Naive B cell (primary cell): ENCODE measurements around the gene SAPCD2. TPM values are rescaled to one million over a fixed set of nuclear protein-coding genes. Genes with fewer than 3 reads are reported as not detected.
A peak's percentile ranks its signal among the peaks of the same experiment; 100 is the strongest.
"Not testable (repeated sequence)": the region's sequence is repeated elsewhere in the genome, so short reads cannot be mapped to it uniquely, and the experiment has no call there.

Experiments used
- ATAC-seq, 2 donors: fragments of 150-1000 bp; cut with Tn5 transposase; 2 replicates each; pipeline ENCODE4 v1.10.0; 2021; ENCODE audit warnings: low read depth in 2 of 2, mild to moderate bottlenecking in 2 of 2, moderate library complexity in 2 of 2
- DNase-seq: peaks from one replicate; pipeline ENCODE4 v3.0.0; 2022
- H3K27ac Mint-ChIP-seq, 6 donors: one replicate each; pipeline ENCODE4 v1.8.0; 2020 to 2022; ENCODE audit warnings: mild to moderate bottlenecking in 6 of 6, mixed read lengths in 6 of 6, moderate library complexity in 5 of 6, inconsistent platforms in 2 of 6
- H3K27me3 Mint-ChIP-seq, 3 donors: one replicate each; pipeline ENCODE4 v1.8.0; 2021 to 2022; ENCODE audit warnings: mixed read lengths in 3 of 3, mild to moderate bottlenecking in 1 of 3
- H3K36me3 Mint-ChIP-seq, 2 donors: one replicate each; pipeline ENCODE4 v1.8.0; 2020 to 2022; ENCODE audit warnings: mixed read lengths in 2 of 2, inconsistent platforms in 1 of 2, mild to moderate bottlenecking in 1 of 2
- H3K4me1 Mint-ChIP-seq, 3 donors: one replicate each; pipeline ENCODE4 v1.8.0; 2020 to 2022; ENCODE audit warnings: mixed read lengths in 3 of 3, inconsistent platforms in 1 of 3, mild to moderate bottlenecking in 1 of 3, moderate library complexity in 1 of 3
- H3K4me3 Mint-ChIP-seq, 8 donors: one replicate each; pipeline ENCODE4 v1.8.0; 2020 to 2022; ENCODE audit warnings: mild to moderate bottlenecking in 8 of 8, mixed read lengths in 8 of 8, moderate library complexity in 8 of 8, inconsistent platforms in 2 of 8
- H3K9me3 Mint-ChIP-seq, 7 donors: one replicate each; pipeline ENCODE4 v1.8.0; 2020 to 2022; ENCODE audit warnings: mixed read lengths in 7 of 7, mild to moderate bottlenecking in 5 of 7, inconsistent platforms in 2 of 7, moderate library complexity in 1 of 7
- polyA plus RNA-seq, 6 donors: library from polyadenylated mRNA; unstranded; fragments of 300-500 nt; fragmentation: Illumina TruSeq; gene quantifications; one replicate each; pipeline ENCODE4 v1.2.3, GENCODE V29; 2021; ENCODE audit warnings: low read depth in 6 of 6

The SAPCD2 gene
- polyA plus RNA-seq, 6 donors from 2014 or later = 0.05 TPM; not detected in 5

DNA sequence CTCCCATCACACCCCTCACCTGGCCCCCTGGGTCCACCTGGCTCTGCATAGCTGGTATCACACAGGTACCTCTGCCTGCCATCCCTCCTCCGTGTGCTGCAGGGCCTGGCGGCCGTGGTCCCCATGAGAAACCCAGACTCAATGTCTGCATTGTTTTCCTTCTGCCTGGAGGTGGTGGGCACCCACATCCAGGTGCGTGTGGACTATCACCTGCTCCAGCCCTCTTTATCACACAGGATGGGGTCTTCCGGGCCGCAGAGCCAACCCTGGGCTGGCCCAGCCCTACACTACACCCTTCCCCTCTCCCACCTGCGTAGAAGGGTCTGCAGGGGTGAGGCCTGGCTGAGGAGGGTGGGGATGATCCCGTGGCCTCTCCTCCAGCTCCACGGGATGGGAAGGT, 31.4 kb downstream of the SAPCD2 start:
- H3K27me3 Mint-ChIP-seq = peaks cover 0 to 37% (median 8%) of the 10 kb centered on the region in 3 donors
- no peak for ATAC-seq
- no peak overlapping the region for H3K27ac Mint-ChIP-seq
- no peaks in the 10 kb centered on the region for H3K9me3 Mint-ChIP-seq
- no peak for DNase-seq
- peaks cover 9 to 15% (median 10%) of the 10 kb centered on the region in 3 donors for H3K4me1 Mint-ChIP-seq
- H3K36me3 Mint-ChIP-seq = no peaks in the 10 kb centered on the region
- no peak overlapping the region for H3K4me3 Mint-ChIP-seq

DNA sequence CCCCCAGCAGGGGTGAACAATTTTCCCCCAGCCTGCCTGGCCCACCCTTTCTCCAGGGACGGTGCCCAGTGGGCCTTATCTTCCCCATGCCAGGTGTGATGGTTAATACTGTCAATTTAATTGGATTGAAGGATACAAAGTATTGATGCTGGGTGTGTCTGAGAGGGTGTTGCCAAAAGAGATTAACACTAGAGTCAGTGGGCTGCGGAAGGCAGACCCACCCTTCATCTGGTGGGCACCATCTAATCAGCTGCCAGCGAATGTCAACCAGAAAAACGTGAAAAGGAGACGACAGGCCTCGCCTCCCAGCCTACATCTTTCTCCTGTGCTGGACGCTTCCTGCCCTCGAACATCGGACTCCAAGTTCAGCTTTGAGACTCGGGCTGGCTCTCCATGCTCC, 32.9 kb downstream of the SAPCD2 start:
- H3K27me3 Mint-ChIP-seq = peaks cover 0 to 23% (median 8%) of the 10 kb centered on the region in 3 donors

DNA sequence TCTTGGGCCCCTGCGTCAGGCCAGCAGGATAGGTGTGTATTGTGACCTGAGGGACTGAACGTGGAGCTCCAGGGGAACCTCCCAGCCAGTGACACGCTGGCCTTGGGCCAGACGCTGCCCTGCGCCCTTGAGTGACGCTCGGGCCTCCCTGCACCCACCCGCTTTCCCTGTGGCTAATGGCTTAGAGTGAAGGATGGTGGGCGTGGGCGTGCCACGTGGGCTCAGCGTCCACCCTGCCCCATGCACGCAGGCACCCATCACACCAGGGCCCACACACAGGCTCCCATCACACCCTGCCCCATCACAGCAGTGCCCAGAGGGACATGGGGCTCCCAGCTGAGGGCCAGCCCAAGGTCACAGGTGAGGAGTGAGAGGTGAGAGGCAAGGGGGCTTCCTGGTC, 33.3 kb downstream of the SAPCD2 start:
- H3K9me3 Mint-ChIP-seq = no peaks in the 10 kb centered on the region
- H3K36me3 Mint-ChIP-seq = no peaks in the 10 kb centered on the region
- DNase-seq (no peak), ATAC-seq (no peak)
- H3K27ac Mint-ChIP-seq = no peak overlapping the region
- peaks cover 0 to 21% (median 8%) of the 10 kb centered on the region in 3 donors for H3K27me3 Mint-ChIP-seq
- H3K4me3 Mint-ChIP-seq = no peak overlapping the region
- peaks cover 23 to 33% (median 26%) of the 10 kb centered on the region in 3 donors for H3K4me1 Mint-ChIP-seq

More for the DNA sequence above, 32.9 kb downstream of the SAPCD2 start:
- Mint-ChIP-seq H3K9me3 (no peaks in the 10 kb centered on the region), H3K27ac (no peak overlapping the region), H3K36me3 (no peaks in the 10 kb centered on the region), H3K4me1 (peaks cover 19 to 29% (median 23%) of the 10 kb centered on the region in 3 donors), H3K4me3 (no peak overlapping the region)
- no peak for ATAC-seq
- no peak for DNase-seq

DNA sequence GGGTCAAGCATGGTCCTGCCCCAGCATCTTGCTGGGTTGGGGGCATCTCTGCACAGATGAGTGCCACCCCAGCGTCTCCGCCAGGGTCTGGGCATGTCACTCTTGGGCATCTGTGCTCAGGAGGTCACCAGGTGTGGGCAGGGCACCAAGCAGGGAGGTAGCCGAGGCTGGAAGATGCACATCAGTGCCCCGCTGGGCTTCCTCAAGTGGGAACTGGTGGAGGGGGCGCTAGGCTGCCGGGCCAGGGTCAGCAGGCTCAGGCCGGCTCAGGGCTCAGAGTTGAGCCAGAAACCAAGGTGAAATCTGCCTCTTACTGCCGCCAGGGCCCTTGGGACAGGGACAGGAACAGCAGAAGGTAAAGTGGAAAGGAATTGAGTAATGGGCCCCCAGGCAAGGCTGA, 34.4 kb downstream of the SAPCD2 start:
- Mint-ChIP-seq H3K4me1 (peaks cover 27 to 38% (median 31%) of the 10 kb centered on the region in 3 donors), H3K9me3 (no peaks in the 10 kb centered on the region), H3K27me3 (peaks cover 0 to 15% (median 8%) of the 10 kb centered on the region in 3 donors), H3K4me3 (peak overlapping the region in 1 of 8 donors; percentile 22), H3K36me3 (no peaks in the 10 kb centered on the region), H3K27ac (no peak overlapping the region)
- no peak for ATAC-seq
- DNase-seq = no peak

DNA sequence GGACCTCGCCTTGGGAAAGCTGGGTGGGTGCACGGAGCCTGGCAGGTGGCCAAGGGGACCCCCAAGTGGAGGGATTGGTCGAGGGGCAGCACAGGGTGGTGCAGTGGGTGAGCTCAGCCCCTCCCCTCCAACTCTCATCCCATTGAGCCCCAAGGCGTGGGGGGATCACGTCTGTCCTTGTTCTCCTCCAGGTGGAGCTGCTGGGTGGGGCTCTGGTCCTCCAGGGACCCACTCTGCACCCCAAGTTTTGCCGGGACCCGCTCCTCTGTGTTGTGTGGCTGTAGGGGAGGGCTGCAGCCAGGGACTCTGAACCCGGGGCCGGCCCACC, 34.9 kb downstream of the SAPCD2 start:
- DNase-seq (no peak), ATAC-seq (no peak)
- H3K4me1 Mint-ChIP-seq = peaks cover 31 to 43% (median 35%) of the 10 kb centered on the region in 3 donors
- peaks cover 0 to 15% (median 7%) of the 10 kb centered on the region in 3 donors for H3K27me3 Mint-ChIP-seq
- no peaks in the 10 kb centered on the region for H3K9me3 Mint-ChIP-seq
- H3K36me3 Mint-ChIP-seq = no peaks in the 10 kb centered on the region
- peak overlapping the region in 2 of 6 donors; percentile 11 to 49 for H3K27ac Mint-ChIP-seq
- H3K4me3 Mint-ChIP-seq = peak overlapping the region in 2 of 8 donors; percentile 53 to 76

DNA sequence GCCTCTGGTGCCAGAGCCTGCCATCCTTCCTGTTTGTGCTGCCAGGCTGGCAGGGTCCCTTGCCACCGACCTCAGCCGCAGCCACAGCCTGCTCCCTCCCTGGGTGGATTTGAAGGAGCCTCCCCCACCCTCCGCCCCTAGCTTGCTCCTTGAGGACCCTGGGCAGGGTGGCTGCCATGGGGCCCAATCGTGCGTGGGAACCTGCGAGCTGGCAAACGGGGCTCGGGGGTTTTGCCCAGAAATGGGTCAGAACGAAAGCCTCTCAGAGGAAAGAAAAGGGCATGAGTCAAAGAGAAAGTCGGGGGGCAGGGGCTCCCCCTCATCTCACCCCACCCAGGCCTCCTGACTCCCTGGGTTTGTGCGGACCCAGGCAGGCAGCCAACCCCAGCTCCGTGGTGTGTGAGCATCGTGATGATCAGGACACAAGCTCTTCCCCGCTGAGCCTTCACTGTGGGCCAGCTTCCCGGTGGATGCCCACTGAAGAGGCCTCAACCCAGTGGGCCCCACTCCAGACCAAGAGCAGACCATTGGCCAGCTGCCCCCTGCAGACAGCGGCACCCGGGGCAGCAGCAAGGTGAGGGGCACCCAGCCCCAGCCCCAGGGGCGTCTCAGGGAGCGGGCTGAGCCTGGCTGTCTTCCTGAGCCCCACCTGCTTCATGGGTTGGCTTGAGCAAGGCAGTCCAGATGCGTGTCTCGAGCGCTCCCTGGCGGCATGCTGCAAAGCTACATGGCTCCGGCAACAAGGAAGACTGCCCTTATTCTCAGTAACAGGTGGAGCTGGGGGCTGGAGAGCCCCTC, 35.4 kb downstream of the SAPCD2 start:
- no peaks in the 10 kb centered on the region for H3K9me3 Mint-ChIP-seq
- DNase-seq = peak; percentile 82
- H3K4me3 Mint-ChIP-seq = peak overlapping the region; percentile 53 to 86 (median 76)
- peaks cover 0 to 15% (median under 1%) of the 10 kb centered on the region in 3 donors for H3K27me3 Mint-ChIP-seq
- peak overlapping the region in 5 of 6 donors; percentile 11 to 87 (median 49) for H3K27ac Mint-ChIP-seq
- ATAC-seq = peak; percentile 73 to 76
- H3K36me3 Mint-ChIP-seq = no peaks in the 10 kb centered on the region
- peaks cover 35 to 49% (median 41%) of the 10 kb centered on the region in 3 donors for H3K4me1 Mint-ChIP-seq

DNA sequence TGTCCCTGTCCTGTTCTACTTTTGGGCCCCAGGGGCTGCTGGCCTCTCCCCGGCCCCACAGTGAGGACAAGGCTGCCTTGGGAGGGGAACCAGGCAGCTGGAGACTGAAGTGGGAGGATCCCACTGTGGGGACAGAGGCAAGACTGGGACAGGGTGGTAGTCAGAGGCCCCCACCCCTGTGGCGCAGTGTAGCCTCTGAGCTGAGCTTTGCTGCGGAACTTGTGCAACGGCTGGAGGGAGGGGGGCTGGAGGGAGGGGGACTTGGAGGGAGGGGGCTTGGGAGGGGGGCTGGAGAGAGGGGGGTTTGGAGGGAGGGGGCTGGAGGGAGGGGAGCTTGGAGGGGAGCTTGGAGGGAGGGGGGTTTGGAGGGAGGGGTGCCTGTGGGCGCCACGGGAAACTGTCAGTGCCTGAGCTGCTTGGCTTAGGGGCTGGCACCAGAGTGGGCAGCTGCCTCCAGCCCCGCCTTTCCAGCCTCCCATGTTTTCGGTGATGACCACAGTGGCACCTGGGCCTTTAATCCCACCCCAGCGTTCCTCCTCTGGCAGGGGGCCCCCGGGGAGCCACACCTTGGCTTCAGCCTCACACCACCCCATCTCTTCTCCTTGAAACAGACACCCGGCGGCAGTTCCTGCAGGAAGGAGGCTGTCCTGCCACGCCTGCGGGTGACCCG, 36.2 kb downstream of the SAPCD2 start:
- peaks cover 41 to 56% (median 48%) of the 10 kb centered on the region in 3 donors for H3K4me1 Mint-ChIP-seq
- H3K4me3 Mint-ChIP-seq = peak overlapping the region in 6 of 8 donors; percentile 76 to 92 (median 76)
- H3K27ac Mint-ChIP-seq = peak overlapping the region in 3 of 6 donors; percentile 4 to 87 (median 11)
- H3K36me3 Mint-ChIP-seq = no peaks in the 10 kb centered on the region
- H3K9me3 Mint-ChIP-seq = no peaks in the 10 kb centered on the region
- ATAC-seq (no peak), DNase-seq (no peak)
- H3K27me3 Mint-ChIP-seq = peaks cover 0 to 13% (median 0%) of the 10 kb centered on the region in 3 donors

DNA sequence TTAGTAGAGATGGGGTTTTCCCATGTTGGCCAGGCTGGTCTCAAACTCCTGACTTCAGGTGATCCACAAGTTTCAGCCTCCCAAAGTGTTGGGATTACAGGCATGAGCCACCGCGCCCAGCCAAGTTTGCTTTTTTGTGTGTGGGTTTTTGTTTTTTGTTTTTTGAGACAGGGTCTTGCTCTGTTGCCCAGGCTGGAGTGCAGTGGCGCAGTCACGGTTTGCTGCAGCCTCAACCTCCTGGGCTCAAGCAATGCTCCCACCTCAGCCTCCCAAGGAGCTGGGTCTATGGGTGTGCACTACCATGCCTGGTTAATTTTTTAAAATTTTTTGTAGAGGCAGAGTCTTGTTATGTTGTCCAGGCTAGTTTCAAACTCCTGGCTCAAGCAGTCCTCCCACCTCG, 36.9 kb downstream of the SAPCD2 start:
- not testable (repeated sequence) for H3K9me3 Mint-ChIP-seq, ATAC-seq, DNase-seq, H3K27me3 Mint-ChIP-seq, H3K36me3 Mint-ChIP-seq
- Mint-ChIP-seq H3K27ac (peak overlapping the region in 2 of 6 donors; percentile 55 to 72), H3K4me3 (peak overlapping the region; percentile 39 to 92 (median 74)), H3K4me1 (peaks cover 41 to 63% (median 52%) of the 10 kb centered on the region in 3 donors)

DNA sequence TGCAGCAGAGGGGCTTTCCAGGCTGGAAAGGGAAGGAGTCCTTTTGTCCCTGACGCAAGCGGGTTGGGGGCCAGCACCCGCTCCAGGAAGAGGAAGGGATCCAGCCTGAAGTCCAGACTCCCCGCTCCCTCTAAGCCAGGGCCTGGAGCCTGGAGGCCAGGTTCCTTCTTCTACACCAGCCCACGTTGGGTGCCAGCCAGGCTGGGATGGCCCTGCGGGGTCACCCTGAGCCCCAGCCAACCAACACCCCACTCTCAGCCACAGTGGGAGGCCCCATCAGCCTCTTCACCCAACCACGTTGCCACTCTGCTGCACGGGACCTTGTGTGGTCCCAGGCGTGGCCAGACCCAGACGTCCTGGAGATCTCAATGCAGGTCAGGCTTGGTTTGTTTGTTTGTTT, 37.5 kb downstream of the SAPCD2 start:
- Mint-ChIP-seq H3K27me3 (peaks cover 0 to 5% (median 0%) of the 10 kb centered on the region in 3 donors), H3K4me3 (peak overlapping the region; percentile 70 to 92 (median 76)), H3K9me3 (no peaks in the 10 kb centered on the region), H3K27ac (peak overlapping the region in 3 of 6 donors; percentile 55 to 90 (median 66)), H3K36me3 (no peaks in the 10 kb centered on the region), H3K4me1 (peaks cover 41 to 63% (median 52%) of the 10 kb centered on the region in 3 donors)
- no peak for DNase-seq
- no peak for ATAC-seq

DNA sequence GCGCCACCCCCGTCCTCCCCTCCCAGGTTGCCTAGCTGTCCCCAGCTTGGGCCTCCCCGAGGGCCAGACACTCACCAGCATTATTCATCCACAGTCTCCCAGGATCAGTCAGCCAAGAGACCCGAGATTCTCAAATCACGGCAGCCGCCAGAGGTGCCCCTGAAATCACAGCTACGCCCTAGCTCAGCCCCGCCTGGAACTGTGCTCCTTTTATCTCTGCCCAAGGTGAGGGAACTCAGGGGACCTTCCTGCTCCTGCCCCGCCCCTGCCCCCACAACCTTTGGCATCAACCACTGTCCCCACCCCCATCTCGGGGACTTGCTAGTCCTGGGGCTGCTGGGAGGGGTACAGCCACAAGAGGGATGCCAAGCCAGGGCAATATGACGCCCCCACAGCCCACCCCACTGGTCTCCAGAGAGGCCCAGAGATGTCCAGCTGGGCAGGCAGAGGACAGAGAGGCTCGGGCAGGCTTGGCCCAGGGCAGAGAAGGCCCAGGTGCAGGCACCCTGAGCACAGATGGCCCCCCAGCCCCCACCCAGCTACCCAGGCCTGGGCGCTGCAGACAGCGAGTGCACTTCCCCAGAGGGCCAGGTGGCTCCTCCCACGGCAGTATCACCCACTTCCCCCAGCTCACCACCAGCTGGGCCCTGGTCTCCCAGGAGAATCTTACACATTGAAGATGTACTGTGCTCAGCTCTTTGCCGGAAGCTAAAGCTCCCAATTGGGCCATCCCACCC, 38.3 kb downstream of the SAPCD2 start, which contains the start of gene FUT7:
Gene FUT7, minus strand, starts transcription at position 185 of the 737 bp plus-strand sequence. Its CDS starts 97 bp downstream, at position 88.
- Mint-ChIP-seq H3K27ac (peak within 1 kb of the TSS in 4 of 6 donors; percentile 55 to 93 (median 82)), H3K4me3 (peak within 1 kb of the TSS; percentile 80 to 92 (median 85)), H3K27me3 (peaks cover 0 to 5% (median 0%) of the 10 kb centered on the region in 3 donors), H3K4me1 (peaks cover 45 to 63% (median 55%) of the 10 kb centered on the region in 3 donors), H3K36me3 (no peaks in the 10 kb centered on the region), H3K9me3 (no peaks in the 10 kb centered on the region)
- ATAC-seq (peak; percentile 38 to 45), DNase-seq (peak; percentile 71)

DNA sequence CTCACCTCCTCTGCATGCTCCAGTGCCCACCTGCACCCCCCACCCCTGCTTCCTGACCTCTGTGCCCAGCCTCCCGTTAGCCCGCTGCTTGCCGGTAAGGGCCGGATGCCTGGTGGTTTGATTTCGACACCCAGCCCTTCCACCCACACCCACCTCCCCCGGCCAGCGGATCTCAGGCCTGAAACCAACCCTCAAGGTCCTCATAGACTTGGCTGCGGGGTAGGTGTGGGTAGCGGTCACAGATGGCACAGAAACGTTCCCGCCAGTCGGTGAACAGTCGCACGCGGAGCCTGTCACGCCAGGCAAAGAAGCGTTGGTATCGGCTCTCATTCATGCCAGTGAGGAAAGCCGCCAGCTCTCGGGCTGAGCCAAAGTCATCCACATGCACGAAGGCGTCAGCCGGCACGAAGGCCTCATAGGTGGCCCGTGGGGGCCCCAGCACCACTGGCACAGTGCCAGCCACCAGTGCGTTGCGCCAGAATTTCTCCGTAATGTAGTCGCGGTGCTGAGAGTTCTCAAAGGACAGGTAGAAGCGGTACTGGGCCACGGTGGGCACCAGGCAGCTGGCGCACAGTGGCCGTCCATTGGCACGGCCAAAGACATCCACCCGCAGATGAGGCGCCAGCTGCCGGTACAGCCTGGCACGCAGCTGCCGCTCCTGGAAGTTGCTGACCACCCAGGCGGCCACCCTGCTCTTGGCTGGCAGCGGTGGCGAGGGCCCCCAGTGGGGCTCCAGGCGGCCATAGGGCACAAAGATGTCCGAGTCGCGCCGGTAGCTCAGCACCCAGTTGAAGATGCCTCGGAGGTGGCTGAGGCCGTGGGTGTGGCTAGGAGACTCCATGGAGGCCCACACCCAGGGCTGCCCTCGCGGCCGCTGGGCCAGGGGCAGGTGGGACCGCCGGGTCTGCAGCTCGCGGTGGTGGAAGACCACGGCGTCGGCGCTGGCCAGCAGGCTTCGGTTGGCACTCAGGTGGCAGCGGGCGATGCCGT, 39.5 kb downstream of the SAPCD2 start:
- Mint-ChIP-seq H3K4me1 (peaks cover 45 to 67% (median 63%) of the 10 kb centered on the region in 3 donors), H3K27me3 (peaks cover 0 to 5% (median 0%) of the 10 kb centered on the region in 3 donors), H3K27ac (peak overlapping the region in 4 of 6 donors; percentile 56 to 93 (median 68)), H3K9me3 (no peaks in the 10 kb centered on the region), H3K36me3 (no peaks in the 10 kb centered on the region), H3K4me3 (peak overlapping the region; percentile 80 to 92 (median 85))
- ATAC-seq = no peak
- DNase-seq = peak; percentile 48

DNA sequence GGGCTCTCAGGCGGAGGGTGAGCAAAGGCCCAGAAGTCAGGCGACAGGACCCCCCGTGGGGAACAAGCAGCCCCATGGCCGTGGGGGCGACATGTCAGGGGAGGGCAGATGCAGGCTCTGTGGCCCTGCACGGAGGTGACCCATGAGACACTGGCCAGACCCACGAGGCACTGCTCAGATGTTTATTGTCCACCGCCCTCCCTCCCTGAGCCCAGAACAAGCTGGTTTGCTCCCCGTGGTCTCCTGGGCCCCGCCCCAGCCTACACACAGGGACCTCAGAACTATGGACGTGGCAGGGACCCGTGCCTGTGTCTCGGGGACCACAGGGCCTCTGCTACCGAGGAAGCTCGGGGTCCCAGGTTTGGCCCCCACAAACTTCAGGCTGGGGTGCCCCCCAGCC, 40.4 kb downstream of the SAPCD2 start:
- Mint-ChIP-seq H3K36me3 (no peaks in the 10 kb centered on the region), H3K4me3 (peak overlapping the region; percentile 80 to 92 (median 85)), H3K9me3 (no peaks in the 10 kb centered on the region), H3K27me3 (no peaks in the 10 kb centered on the region), H3K4me1 (peaks cover 41 to 62% (median 61%) of the 10 kb centered on the region in 3 donors), H3K27ac (peak overlapping the region in 2 of 6 donors; percentile 19 to 39)
- DNase-seq (no peak), ATAC-seq (no peak)
